Measurements from ENCODE around the gene PGA3. TPM values are rescaled to one million over a fixed set of nuclear protein-coding genes. Genes with fewer than 3 reads are reported as not detected.
"Not testable (repeated sequence)": the region's sequence is repeated elsewhere in the genome, so short reads cannot be mapped to it uniquely, and the experiment has no call there.

PGA3 gene
- total RNA-seq, 2 donors from 2014 or later = 0.77 TPM; not detected in 1

GRCh38 chr11:61198948-61199523 is 4.3 kb upstream of the PGA3 start:
- Histone ChIP-seq H3K9me3 (no peaks in the 10 kb centered on the region), H3K27ac (no peak overlapping the region), H3K4me1 (replicated peaks) (no peaks in the 10 kb centered on the region), H3K27me3 (replicated peaks; ENCODE audit: insufficient read depth) (no peaks in the 10 kb centered on the region), H3K4me3 (no peak overlapping the region), H3K36me3 (no peaks in the 10 kb centered on the region)
- intact Hi-C loops (cut with DNase I) = no loop called here
- 93% methylated on average over 4 of the region's 4 CpGs for WGBS
- TF ChIP-seq POLR2AphosphoS5 (IDR thresholded peaks at IDR 0.05) = no peak
- TF ChIP-seq, protein P1, sequence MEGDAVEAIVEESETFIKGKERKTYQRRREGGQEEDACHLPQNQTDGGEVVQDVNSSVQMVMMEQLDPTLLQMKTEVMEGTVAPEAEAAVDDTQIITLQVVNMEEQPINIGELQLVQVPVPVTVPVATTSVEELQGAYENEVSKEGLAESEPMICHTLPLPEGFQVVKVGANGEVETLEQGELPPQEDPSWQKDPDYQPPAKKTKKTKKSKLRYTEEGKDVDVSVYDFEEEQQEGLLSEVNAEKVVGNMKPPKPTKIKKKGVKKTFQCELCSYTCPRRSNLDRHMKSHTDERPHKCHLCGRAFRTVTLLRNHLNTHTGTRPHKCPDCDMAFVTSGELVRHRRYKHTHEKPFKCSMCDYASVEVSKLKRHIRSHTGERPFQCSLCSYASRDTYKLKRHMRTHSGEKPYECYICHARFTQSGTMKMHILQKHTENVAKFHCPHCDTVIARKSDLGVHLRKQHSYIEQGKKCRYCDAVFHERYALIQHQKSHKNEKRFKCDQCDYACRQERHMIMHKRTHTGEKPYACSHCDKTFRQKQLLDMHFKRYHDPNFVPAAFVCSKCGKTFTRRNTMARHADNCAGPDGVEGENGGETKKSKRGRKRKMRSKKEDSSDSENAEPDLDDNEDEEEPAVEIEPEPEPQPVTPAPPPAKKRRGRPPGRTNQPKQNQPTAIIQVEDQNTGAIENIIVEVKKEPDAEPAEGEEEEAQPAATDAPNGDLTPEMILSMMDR (IDR thresholded peaks at IDR 0.05) = no peak
- TF ChIP-seq POLR2A (IDR thresholded peaks at IDR 0.05) = no peak
- DNase-seq (ENCODE audit: low spot score) = no peak

DNA sequence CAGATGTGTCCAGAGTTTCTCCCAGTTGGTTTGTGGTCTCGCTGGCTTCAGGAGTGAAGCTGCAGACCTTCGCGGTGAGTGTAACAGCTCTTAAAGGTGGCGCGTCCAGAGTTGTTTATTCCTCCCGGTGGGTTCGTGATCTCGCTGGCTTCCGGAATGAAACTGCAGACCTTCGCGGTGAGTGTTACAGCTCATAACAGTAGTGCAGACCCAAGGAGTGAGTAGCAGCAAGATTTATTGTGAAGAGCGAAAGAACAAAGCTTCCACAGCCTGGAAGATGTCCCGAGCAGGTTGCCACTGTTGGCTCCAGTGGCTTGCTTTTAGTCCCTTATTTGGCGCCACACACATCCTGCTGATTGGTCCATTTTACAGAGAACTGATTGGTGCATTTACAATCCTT is 1.8 kb upstream of the PGA3 start:
- no peak for TF ChIP-seq POLR2AphosphoS5 (IDR thresholded peaks at IDR 0.05)
- TF ChIP-seq, protein P1 (IDR thresholded peaks at IDR 0.05) = no peak
- no peak for TF ChIP-seq POLR2A (IDR thresholded peaks at IDR 0.05)
- Histone ChIP-seq H3K4me3 (no peak overlapping the region), H3K36me3 (no peaks in the 10 kb centered on the region), H3K9me3 (no peaks in the 10 kb centered on the region), H3K27me3 (replicated peaks; ENCODE audit: insufficient read depth) (no peaks in the 10 kb centered on the region), H3K27ac (no peak overlapping the region), H3K4me1 (replicated peaks) (no peaks in the 10 kb centered on the region)
- WGBS = 92% methylated on average over 14 of the region's 14 CpGs
- DNase-seq (ENCODE audit: low spot score) = no peak
- intact Hi-C loops (cut with DNase I) = no loop called here

- DNase-seq (ENCODE audit: low spot score); H3K27me3 ChIP-seq (replicated peaks; ENCODE audit: insufficient read depth); H3K27ac ChIP-seq; intact Hi-C loops (cut with DNase I); H3K36me3 ChIP-seq; H3K4me1 ChIP-seq (replicated peaks); H3K4me3 ChIP-seq; H3K9me3 ChIP-seq: not testable (repeated sequence)
- WGBS = no CpG with 5 or more reads among the region's 5 CpGs
Observed at GRCh38 chr11:61203873-61204272, 558 bp downstream of the PGA3 start.

GRCh38 chr11:61204502-61205059 is 1.3 kb downstream of the PGA3 start:
- H3K27me3 ChIP-seq (replicated peaks; ENCODE audit: insufficient read depth); H3K4me3 ChIP-seq; H3K4me1 ChIP-seq (replicated peaks); intact Hi-C loops (cut with DNase I); H3K27ac ChIP-seq; H3K36me3 ChIP-seq; DNase-seq (ENCODE audit: low spot score); H3K9me3 ChIP-seq: not testable (repeated sequence)
- WGBS = 46% methylated on average over 14 of the region's 14 CpGs

DNA sequence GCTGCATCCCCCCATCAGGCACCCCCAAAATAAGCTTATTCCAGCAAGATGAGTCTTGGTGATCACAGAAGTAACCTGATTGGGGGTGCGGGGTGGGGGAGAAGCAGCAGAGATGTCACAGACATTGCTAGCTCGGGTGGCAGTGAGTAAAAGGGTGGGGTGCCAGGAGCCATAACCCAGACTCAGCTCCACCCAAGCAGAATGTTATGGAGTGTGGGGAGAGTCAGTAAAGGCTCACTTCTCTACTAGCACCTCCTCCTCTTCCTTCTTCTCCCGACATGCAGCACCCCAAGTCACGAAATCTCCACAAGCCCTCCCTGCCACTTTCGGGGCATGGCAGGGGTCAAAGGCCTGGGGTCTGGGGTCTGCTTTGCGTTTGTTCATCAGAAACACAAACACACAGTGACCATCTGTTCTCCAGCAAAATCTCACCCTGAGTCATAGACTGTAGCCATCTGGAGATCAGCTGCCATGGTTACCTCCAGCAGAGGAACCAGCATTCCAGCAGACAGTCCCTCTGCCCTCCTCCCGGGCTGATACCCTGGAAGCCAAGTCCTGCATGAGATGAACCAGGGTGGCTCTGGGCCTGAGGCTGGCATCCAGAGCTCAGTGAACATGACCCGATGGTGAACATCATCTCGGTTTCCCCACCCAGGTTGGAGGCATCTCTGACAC is 4.5 kb downstream of the PGA3 start:
- no CpG with 5 or more reads among the region's 9 CpGs for WGBS
- H3K9me3 ChIP-seq; intact Hi-C loops (cut with DNase I); H3K4me1 ChIP-seq (replicated peaks); H3K27ac ChIP-seq; H3K4me3 ChIP-seq; DNase-seq (ENCODE audit: low spot score); H3K27me3 ChIP-seq (replicated peaks; ENCODE audit: insufficient read depth); H3K36me3 ChIP-seq: not testable (repeated sequence)

GRCh38 chr11:61210629-61211028 is 7.3 kb downstream of the PGA3 start:
- H3K4me3 ChIP-seq; H3K36me3 ChIP-seq; DNase-seq (ENCODE audit: low spot score); H3K27ac ChIP-seq; H3K4me1 ChIP-seq (replicated peaks); H3K27me3 ChIP-seq (replicated peaks; ENCODE audit: insufficient read depth); intact Hi-C loops (cut with DNase I); H3K9me3 ChIP-seq: not testable (repeated sequence)
- no CpG with 5 or more reads among the region's 6 CpGs for whole genome bisulfite sequencing

DNA sequence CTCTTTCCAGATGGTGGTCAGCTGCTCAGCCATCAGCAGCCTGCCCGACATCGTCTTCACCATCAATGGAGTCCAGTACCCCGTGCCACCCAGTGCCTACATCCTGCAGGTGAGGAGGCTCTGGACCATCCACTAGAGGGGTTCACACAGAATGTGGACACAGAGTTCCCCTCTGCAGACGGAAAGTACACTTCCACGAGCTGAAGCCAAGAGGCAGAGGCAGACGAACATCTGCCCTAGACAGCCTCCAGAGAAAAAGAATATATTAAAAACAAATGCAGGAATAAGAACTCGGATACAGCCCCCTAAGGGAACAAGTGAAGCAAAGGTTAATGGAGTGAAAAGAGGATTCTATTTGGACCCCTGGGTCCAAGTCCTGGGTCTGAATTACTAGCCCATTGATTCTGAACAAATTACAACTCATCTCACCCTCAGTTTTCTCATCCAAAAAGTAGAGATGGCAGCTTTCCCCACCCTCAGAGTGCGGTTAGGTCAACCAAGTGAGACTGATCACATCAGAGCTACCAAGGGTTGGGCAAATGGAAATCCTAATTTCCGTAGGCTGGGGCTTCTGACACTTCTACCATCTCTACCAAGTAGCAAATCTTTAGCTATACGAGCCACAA is 8.1 kb downstream of the PGA3 start:
- 43% methylated on average over 4 of the region's 10 CpGs for WGBS
- H3K4me1 ChIP-seq (replicated peaks); H3K27me3 ChIP-seq (replicated peaks; ENCODE audit: insufficient read depth); H3K36me3 ChIP-seq; H3K27ac ChIP-seq; intact Hi-C loops (cut with DNase I); H3K4me3 ChIP-seq; H3K9me3 ChIP-seq; DNase-seq (ENCODE audit: low spot score): not testable (repeated sequence)

DNA sequence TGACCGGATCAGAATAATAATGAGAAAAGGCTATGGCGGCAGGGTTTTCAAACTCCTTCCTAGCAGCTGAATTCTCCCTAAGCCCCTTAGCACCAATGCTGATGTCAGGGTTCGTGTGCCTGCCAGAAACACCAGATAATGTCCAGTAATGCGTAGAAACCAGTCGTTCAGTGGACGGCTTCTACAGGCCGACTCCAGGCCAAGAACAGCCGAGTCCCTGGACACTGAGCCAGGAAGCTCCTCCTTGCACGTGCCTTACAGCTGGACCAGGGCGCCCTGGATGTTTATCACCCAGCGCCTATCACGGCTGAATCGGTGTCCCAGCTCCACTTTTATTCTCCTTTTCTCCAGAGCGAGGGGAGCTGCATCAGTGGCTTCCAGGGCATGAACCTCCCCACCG is 8.9 kb downstream of the PGA3 start:
- H3K4me3 ChIP-seq; H3K27ac ChIP-seq; H3K4me1 ChIP-seq (replicated peaks); DNase-seq (ENCODE audit: low spot score); H3K27me3 ChIP-seq (replicated peaks; ENCODE audit: insufficient read depth); H3K36me3 ChIP-seq; intact Hi-C loops (cut with DNase I); H3K9me3 ChIP-seq: not testable (repeated sequence)
- no CpG with 5 or more reads among the region's 15 CpGs for WGBS

DNA sequence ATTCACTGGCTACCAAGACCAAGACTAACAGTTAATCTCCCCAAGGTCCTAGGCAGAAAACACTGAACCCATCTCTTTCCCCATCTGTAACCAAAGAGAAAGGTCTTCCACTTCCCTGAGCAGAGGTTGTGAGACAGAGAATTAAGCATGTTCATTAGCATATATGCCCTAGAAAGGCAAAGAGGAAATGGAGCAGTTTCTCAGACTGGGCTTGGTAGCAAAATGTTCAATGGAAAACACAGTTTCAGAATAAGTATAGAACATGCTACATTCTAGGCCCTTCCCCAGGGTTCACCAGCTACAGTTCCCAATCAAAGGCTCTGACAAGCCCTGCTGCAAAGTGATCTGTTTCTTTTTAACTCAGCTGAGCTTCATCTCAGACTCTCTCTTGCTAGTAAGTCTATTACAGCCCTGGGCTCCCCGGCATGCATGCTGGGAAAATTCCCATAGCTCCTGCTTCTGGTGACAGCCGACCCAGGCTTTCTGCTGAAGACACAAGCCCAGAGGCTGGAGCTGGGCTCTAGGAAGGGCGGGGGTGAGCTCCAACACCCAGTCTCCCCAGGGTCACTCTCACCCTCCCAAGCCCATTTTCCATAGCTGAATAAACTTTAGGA is 10.5 kb downstream of the PGA3 start:
- no CpG with 5 or more reads among the region's 3 CpGs for WGBS
- H3K27ac ChIP-seq; H3K9me3 ChIP-seq; intact Hi-C loops (cut with DNase I); H3K36me3 ChIP-seq; H3K4me3 ChIP-seq; H3K27me3 ChIP-seq (replicated peaks; ENCODE audit: insufficient read depth); DNase-seq (ENCODE audit: low spot score); H3K4me1 ChIP-seq (replicated peaks): not testable (repeated sequence)

GRCh38 chr11:61218306-61218705 is 15.0 kb downstream of the PGA3 start:
- H3K27ac ChIP-seq; H3K4me1 ChIP-seq (replicated peaks); DNase-seq (ENCODE audit: low spot score); H3K9me3 ChIP-seq; H3K4me3 ChIP-seq; H3K27me3 ChIP-seq (replicated peaks; ENCODE audit: insufficient read depth); intact Hi-C loops (cut with DNase I); H3K36me3 ChIP-seq: not testable (repeated sequence)
- no CpG with 5 or more reads among the region's 4 CpGs for WGBS

Measured in prostate gland (tissue), 2 donors.